GM18861 (cell line): ENCODE results near the gene ANP32B.

Source experiments
- ATAC-seq: cut with Tn5 transposase; IDR thresholded peaks from one replicate; pipeline ENCODE4 v1.9.1; 2021; ENCODE audit not compliant: unreplicated experiment

Gene ANP32B

GRCh38 chr9:98021306-98022040 lies 38.3 kb downstream of the ANP32B start:
- no peak for ATAC-seq

- no peak for ATAC-seq
These were observed 39.3 kb downstream of the ANP32B start for GRCh38 chr9:98022447-98022846.

- no peak for ATAC-seq
These were observed 41.6 kb downstream of the ANP32B start for GRCh38 chr9:98024702-98025101.

GRCh38 chr9:98031169-98031568 lies 48.0 kb downstream of the ANP32B start:
- no peak for ATAC-seq

- ATAC-seq = no peak
These were observed 48.8 kb downstream of the ANP32B start for GRCh38 chr9:98031935-98032334.

- ATAC-seq = no peak
These were observed 51.7 kb downstream of the ANP32B start for GRCh38 chr9:98034593-98035546.

- no peak for ATAC-seq
These were observed 54.2 kb downstream of the ANP32B start for GRCh38 chr9:98037357-98037756.

GRCh38 chr9:98038958-98039357 lies 55.8 kb downstream of the ANP32B start:
- ATAC-seq = peak; percentile 43

- ATAC-seq = no peak
These were observed 56.5 kb downstream of the ANP32B start for GRCh38 chr9:98039607-98040017.

- ATAC-seq = no peak
These were observed 57.1 kb downstream of the ANP32B start for GRCh38 chr9:98040212-98040611.

GRCh38 chr9:98043915-98044314 lies 60.8 kb downstream of the ANP32B start:
- no peak for ATAC-seq

- peak; percentile 88 for ATAC-seq
These were observed 62.4 kb downstream of the ANP32B start for GRCh38 chr9:98045234-98046179.

- ATAC-seq = no peak
These were observed 63.0 kb downstream of the ANP32B start for GRCh38 chr9:98046180-98046543.

GRCh38 chr9:98047002-98047401 lies 63.9 kb downstream of the ANP32B start:
- ATAC-seq = no peak

- no peak for ATAC-seq
These were observed 66.3 kb downstream of the ANP32B start for GRCh38 chr9:98049288-98050072.

GRCh38 chr9:98050351-98050750 lies 67.2 kb downstream of the ANP32B start:
- ATAC-seq = no peak

GRCh38 chr9:98054376-98054951 lies 71.3 kb downstream of the ANP32B start:
- ATAC-seq = no peak

GRCh38 chr9:98056269-98057137 lies 73.4 kb downstream of the ANP32B start, which contains the start of gene NANS:
Gene NANS, plus strand, starts transcription at chr9:98056732. Its CDS starts 77 bp downstream, at chr9:98056809.
- ATAC-seq = peak; percentile 89
